ENCODE data around the gene COX6A1.

GRCh38 chr12:120472521-120472920 is 34.6 kb downstream of the COX6A1 start:
- no peak for TF ChIP-seq POLR2AphosphoS5 (IDR thresholded peaks at IDR 0.05; ENCODE audit: borderline replicate concordance, low read depth, low read length)
- TF ChIP-seq EZH2 (IDR thresholded peaks at IDR 0.05), result no peak

Data from SK-N-MC (cell line).